ENCODE measurements around the gene PRELID3B.

Gene PRELID3B

DNA sequence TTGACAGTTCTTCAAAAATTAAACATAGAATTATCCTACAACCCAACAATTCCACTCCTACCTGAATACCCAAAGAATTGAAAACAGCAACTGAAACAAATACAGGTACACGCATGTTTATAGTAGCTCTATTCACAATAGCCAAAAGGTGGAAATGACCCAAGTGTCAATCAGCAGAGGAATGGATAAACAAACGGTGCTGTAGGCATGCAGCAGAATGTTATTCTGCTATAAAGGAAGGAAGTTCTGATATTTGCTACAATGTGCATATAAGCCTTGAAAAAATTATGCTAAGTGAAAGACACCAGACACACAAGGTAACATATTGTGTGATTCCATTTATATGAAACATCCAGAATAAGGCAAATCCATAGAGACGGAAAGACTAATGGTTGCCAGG lies 38.5 kb upstream of the PRELID3B start:
- DNase-seq (ENCODE audit: insufficient read length, low spot score) (no peak), FAIRE-seq (no peak)
- TF ChIP-seq, protein P1, sequence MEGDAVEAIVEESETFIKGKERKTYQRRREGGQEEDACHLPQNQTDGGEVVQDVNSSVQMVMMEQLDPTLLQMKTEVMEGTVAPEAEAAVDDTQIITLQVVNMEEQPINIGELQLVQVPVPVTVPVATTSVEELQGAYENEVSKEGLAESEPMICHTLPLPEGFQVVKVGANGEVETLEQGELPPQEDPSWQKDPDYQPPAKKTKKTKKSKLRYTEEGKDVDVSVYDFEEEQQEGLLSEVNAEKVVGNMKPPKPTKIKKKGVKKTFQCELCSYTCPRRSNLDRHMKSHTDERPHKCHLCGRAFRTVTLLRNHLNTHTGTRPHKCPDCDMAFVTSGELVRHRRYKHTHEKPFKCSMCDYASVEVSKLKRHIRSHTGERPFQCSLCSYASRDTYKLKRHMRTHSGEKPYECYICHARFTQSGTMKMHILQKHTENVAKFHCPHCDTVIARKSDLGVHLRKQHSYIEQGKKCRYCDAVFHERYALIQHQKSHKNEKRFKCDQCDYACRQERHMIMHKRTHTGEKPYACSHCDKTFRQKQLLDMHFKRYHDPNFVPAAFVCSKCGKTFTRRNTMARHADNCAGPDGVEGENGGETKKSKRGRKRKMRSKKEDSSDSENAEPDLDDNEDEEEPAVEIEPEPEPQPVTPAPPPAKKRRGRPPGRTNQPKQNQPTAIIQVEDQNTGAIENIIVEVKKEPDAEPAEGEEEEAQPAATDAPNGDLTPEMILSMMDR (IDR thresholded peaks at IDR 0.05; ENCODE audit: insufficient read depth, missing control alignments): no peak

DNA sequence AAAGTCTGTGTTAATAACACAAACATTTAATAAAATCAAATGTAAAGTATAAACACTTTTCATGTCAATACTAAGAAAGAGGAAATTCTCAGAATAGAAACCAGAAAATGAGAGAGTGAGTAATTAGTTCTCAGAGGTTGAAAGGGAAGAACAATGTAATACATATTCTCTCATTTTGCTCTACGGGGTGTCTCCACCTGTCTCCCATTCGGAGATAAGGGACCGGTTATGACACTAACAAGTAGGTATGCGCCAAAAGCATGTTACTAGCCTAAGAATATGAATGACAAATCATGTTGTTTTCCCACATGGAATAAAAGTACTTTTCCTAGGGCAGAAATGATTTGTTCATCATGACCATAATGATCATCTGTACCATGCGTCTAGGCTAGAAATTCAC lies 35.6 kb upstream of the PRELID3B start:
- TF ChIP-seq, protein P1 (IDR thresholded peaks at IDR 0.05; ENCODE audit: insufficient read depth, missing control alignments): no peak
- FAIRE-seq (no peak), DNase-seq (ENCODE audit: insufficient read length, low spot score) (no peak)

DNA sequence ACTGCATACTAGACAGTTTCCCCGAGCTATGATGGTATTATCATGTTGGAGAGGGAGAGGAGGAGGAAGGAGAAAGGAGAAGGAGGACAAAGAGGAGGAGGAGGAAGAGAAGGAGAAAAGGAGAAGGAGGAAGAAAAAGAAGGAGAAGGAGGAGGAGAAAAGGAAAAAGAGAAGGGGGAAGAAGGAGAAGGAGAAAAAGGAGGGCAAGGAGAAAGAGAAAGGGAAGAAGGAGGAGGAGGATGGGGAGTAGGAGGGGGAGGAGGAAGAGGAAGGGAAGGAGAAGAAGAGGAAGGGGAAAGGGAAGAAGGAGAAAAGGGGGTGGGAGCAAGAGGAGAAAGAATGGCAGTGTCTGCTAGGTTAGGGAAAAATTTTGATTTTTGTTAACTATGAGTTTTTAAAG lies 35.1 kb upstream of the PRELID3B start:
- DNase-seq (ENCODE audit: insufficient read length, low spot score) (no peak), FAIRE-seq (no peak)
- TF ChIP-seq, protein P1 (IDR thresholded peaks at IDR 0.05; ENCODE audit: insufficient read depth, missing control alignments): no peak

DNA sequence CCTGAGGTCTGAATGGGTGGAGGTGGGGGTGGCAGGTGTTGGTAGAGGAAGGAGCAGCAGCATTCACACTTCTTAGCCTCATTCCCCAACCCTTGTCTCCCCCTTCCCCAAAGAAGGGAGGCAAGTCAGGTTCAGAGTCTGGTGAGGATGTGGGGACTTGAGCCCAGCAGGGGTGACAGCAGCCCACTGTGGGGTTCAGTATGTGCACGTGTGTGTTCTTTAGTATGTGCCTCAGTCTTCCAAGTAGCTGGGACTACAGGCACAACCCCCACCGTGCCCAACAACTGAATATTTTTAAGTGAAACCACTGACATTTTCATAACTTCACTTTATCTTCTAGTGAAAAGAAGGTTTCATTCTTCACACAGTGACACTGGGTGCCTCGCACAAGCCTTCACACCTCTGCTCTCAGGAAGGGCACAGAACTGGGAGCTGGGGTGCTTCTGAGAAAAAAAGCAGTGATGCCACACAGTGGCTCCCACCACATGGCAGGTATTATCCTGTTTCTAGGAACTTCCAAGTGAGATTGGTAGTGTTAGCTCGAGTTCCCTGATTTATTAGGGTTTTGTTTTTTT lies 33.4 kb upstream of the PRELID3B start:
- no peak for DNase-seq (ENCODE audit: insufficient read length, low spot score)
- FAIRE-seq: no peak
- TF ChIP-seq, protein P1 (IDR thresholded peaks at IDR 0.05; ENCODE audit: insufficient read depth, missing control alignments): no peak

DNA sequence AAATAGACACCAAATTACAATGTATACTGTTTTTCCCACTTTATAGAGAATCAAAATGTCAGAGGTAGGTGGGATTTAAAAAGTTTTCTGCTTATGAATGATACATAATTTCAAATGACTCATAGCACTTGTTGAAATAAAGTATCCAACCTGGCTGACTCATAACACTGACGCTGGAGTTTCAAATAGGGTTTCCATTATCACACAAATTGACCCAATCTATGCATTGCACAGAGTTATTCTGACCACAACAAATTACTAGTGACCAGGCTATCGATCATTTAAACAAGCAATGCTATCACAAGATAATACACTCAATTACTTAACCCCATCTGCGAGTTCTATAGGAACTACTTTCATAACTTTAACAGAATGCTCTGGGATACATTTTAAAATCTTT lies 31.9 kb upstream of the PRELID3B start:
- DNase-seq (ENCODE audit: insufficient read length, low spot score): no peak
- TF ChIP-seq, protein P1 (IDR thresholded peaks at IDR 0.05; ENCODE audit: insufficient read depth, missing control alignments): no peak
- FAIRE-seq: no peak

DNA sequence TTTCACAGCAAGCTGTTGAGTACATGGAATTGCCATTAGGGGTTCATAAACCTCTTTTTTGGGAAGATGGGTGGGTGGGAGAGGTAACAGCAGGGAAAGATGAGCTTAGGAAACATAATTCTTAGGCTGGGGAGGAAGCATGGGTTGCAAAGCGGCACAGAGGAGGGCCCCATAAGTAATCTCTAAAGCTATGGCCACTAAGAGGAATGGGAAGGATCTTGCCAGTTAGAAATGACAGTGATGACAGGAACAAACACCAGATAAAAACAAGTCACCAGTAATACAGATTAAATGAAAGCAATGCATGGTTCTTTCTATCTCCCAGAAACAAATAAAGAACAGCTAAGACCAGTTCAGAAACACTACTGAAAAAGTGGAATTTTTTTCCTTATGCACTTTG lies 31.0 kb upstream of the PRELID3B start:
- DNase-seq (ENCODE audit: insufficient read length, low spot score): no peak
- FAIRE-seq: no peak
- TF ChIP-seq, protein P1 (IDR thresholded peaks at IDR 0.05; ENCODE audit: insufficient read depth, missing control alignments): no peak

DNA sequence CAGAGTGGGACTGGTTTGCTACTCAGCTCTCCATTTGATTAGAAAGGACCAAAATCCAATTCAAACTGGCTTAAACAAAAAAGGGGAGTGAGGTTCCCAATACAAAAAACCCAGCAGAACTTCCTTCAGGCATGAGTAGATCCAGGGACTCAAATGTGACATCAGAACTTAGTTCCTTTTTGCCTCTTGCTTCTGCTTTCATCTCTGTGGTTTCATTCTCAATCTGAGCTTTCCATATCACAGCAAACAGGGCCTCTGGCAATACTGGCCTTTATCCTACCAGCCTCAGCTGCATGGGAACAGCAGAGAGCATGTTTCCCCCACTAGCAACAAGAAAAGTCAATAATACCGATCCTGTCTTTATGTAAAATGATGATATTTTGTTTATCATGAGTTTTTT lies 28.6 kb upstream of the PRELID3B start:
- FAIRE-seq (no peak), DNase-seq (ENCODE audit: insufficient read length, low spot score) (no peak)
- TF ChIP-seq, protein P1 (IDR thresholded peaks at IDR 0.05; ENCODE audit: insufficient read depth, missing control alignments): no peak

Measured in D721Med (cell line).